Chondrocyte (in vitro differentiated cells): Measurements from ENCODE around the gene USP32. TPM values are rescaled to one million over a fixed set of nuclear protein-coding genes. Genes with fewer than 3 reads are reported as not detected.
"Not testable (repeated sequence)": the region's sequence is repeated elsewhere in the genome, so short reads cannot be mapped to it uniquely, and the experiment has no call there.

Experiments used
- DNase-seq: peaks from one replicate; pipeline ENCODE4 v3.0.0; 2021; ENCODE audit warnings: mixed read lengths, low spot score
- H3K27ac Mint-ChIP-seq: one replicate; pipeline ENCODE4 v1.8.0; 2021; ENCODE audit warnings: mild to moderate bottlenecking, moderate library complexity, mixed read lengths; ENCODE audit not compliant: unreplicated experiment
- H3K27me3 Mint-ChIP-seq: 2 replicates; pipeline ENCODE4 v1.8.0; 2021; ENCODE audit warnings: low read depth, mixed read lengths
- H3K36me3 Mint-ChIP-seq: 2 replicates; pipeline ENCODE4 v1.8.0; 2021; ENCODE audit warnings: low read depth, mixed read lengths
- H3K4me1 Mint-ChIP-seq: 2 replicates; pipeline ENCODE4 v1.8.0; 2021; ENCODE audit warnings: low read depth, mild to moderate bottlenecking, mixed read lengths
- H3K4me3 Mint-ChIP-seq: one replicate; pipeline ENCODE4 v1.8.0; 2021; ENCODE audit warnings: mild to moderate bottlenecking, moderate library complexity, mixed read lengths; ENCODE audit not compliant: unreplicated experiment
- H3K9me3 Mint-ChIP-seq: 2 replicates; pipeline ENCODE4 v1.8.0; 2021; ENCODE audit warnings: low read depth, mixed read lengths
- CTCF ChIP-seq: fragments of 200-600 bp; sonication (generic); IDR thresholded peaks from 2 replicates; pipeline ENCODE4 v1.5.0; 2021; ENCODE audit warnings: antibody characterized with exemption, mild to moderate bottlenecking, moderate library complexity
- total RNA-seq: library from RNA; stranded (reverse); gene quantifications from 3 replicates; pipeline ENCODE4 v1.2.1, GENCODE V29; 2021

Gene USP32
- total RNA-seq, 1 donor from 2014 or later, result 42.2 TPM

- Mint-ChIP-seq H3K9me3 (no peaks in the 10 kb centered on the region), H3K4me3 (no peak overlapping the region), H3K4me1 (peaks cover 3% of the 10 kb centered on the region), H3K36me3 (peaks cover 16% of the 10 kb centered on the region), H3K27ac (no peak overlapping the region), H3K27me3 (no peaks in the 10 kb centered on the region)
- TF ChIP-seq CTCF, result no peak
- DNase-seq, result no peak
These were observed 46.7 kb downstream of the USP32 start for GRCh38 chr17:60345233-60345632.

GRCh38 chr17:60342492-60342891 is 49.4 kb downstream of the USP32 start:
- H3K9me3 Mint-ChIP-seq, H3K27ac Mint-ChIP-seq, H3K4me3 Mint-ChIP-seq, H3K27me3 Mint-ChIP-seq, H3K4me1 Mint-ChIP-seq, DNase-seq: not testable (repeated sequence)
- H3K36me3 Mint-ChIP-seq, result peaks cover 16% of the 10 kb centered on the region

- DNase-seq, result no peak
- peaks cover 2% of the 10 kb centered on the region for H3K36me3 Mint-ChIP-seq
- no peak overlapping the region for H3K27ac Mint-ChIP-seq
- H3K4me1 Mint-ChIP-seq, result peaks cover 22% of the 10 kb centered on the region
- no peak for TF ChIP-seq CTCF
- H3K9me3 Mint-ChIP-seq, result no peaks in the 10 kb centered on the region
- H3K4me3 Mint-ChIP-seq, result no peak overlapping the region
- H3K27me3 Mint-ChIP-seq, result no peaks in the 10 kb centered on the region
These were observed 56.6 kb downstream of the USP32 start for GRCh38 chr17:60335289-60335688.

GRCh38 chr17:60333628-60334031 is 58.3 kb downstream of the USP32 start:
- Mint-ChIP-seq H3K27me3 (no peaks in the 10 kb centered on the region), H3K4me1 (peaks cover 23% of the 10 kb centered on the region), H3K36me3 (peaks cover 2% of the 10 kb centered on the region), H3K4me3 (no peak overlapping the region), H3K27ac (no peak overlapping the region), H3K9me3 (no peaks in the 10 kb centered on the region)
- no peak for DNase-seq
- no peak for TF ChIP-seq CTCF

GRCh38 chr17:60333072-60333471 is 58.9 kb downstream of the USP32 start:
- H3K27ac Mint-ChIP-seq, H3K36me3 Mint-ChIP-seq, H3K4me3 Mint-ChIP-seq, H3K27me3 Mint-ChIP-seq, DNase-seq, H3K9me3 Mint-ChIP-seq: not testable (repeated sequence)
- H3K4me1 Mint-ChIP-seq, result peaks cover 23% of the 10 kb centered on the region

- no peak overlapping the region for H3K27ac Mint-ChIP-seq
- peaks cover 23% of the 10 kb centered on the region for H3K4me1 Mint-ChIP-seq
- no peaks in the 10 kb centered on the region for H3K27me3 Mint-ChIP-seq
- peaks cover 2% of the 10 kb centered on the region for H3K36me3 Mint-ChIP-seq
- TF ChIP-seq CTCF, result no peak
- no peaks in the 10 kb centered on the region for H3K9me3 Mint-ChIP-seq
- no peak for DNase-seq
- no peak overlapping the region for H3K4me3 Mint-ChIP-seq
These were observed 59.4 kb downstream of the USP32 start for GRCh38 chr17:60332574-60332973.
